ENCODE measurements around the gene DYNAP.

GRCh38 chr18:54590945-54591344 is at the start of gene DYNAP:
- TF ChIP-seq SREBF1 (IDR thresholded peaks at IDR 0.05; ENCODE audit: low read length): no peak
- TF ChIP-seq SRF (IDR thresholded peaks at IDR 0.05; ENCODE audit: low read depth in 2 of 2, low read length in 2 of 2): no peak
- TF ChIP-seq FOS (IDR thresholded peaks at IDR 0.05; ENCODE audit: borderline replicate concordance, extremely low read depth, insufficient read length): no peak
- no peak for TF ChIP-seq ZNF274 (IDR thresholded peaks at IDR 0.05; ENCODE audit: insufficient read depth, insufficient read length)
- TF ChIP-seq MEF2A (IDR thresholded peaks at IDR 0.05; ENCODE audit: insufficient read depth, low read depth, low read length): no peak
- no peak for TF ChIP-seq RCOR1 (conservative IDR thresholded peaks at IDR 0.05; ENCODE audit: low read depth, low read length)
- TF ChIP-seq ESRRA (IDR thresholded peaks at IDR 0.05; ENCODE audit: low read length): no peak
- no peak for TF ChIP-seq POLR2A (IDR thresholded peaks at IDR 0.05; ENCODE audit: low read depth, low read length)
